SU-DHL-6 (cell line): ENCODE results near the gene RBMS3.

ENCODE experiments used
- H2AFZ ChIP-seq: fragments of 200-600 bp; sonication (generic); 2 replicates; pipeline ENCODE4 v1.6.1; 2014; ENCODE audit warnings: low read depth, mild to moderate bottlenecking, moderate library complexity, mixed read lengths, antibody characterized with exemption, low read length; ENCODE audit not compliant: severe bottlenecking
- H3F3A ChIP-seq: fragments of 200-600 bp; shearing (Covaris generic); 2 replicates; pipeline ENCODE4 v1.6.0; 2016; ENCODE audit warnings: antibody characterized with exemption, mild to moderate bottlenecking; ENCODE audit not compliant: insufficient read depth
- H3K27ac ChIP-seq: fragments of 200-600 bp; sonication (generic); 2 replicates; pipeline ENCODE4 v1.5.1; 2016; ENCODE audit warnings: low read depth, mild to moderate bottlenecking, low read length, moderate library complexity, mixed read lengths
- H3K27me3 ChIP-seq: fragments of 200-600 bp; sonication (generic), shearing (Covaris generic); 2 replicates; pipeline ENCODE4 v1.6.0; 2014; ENCODE audit warnings: mild to moderate bottlenecking, low read length
- H3K36me3 ChIP-seq: fragments of 200-600 bp; sonication (generic); 2 replicates; pipeline ENCODE4 v1.6.1; 2014; ENCODE audit warnings: mild to moderate bottlenecking, low read length, mixed read lengths
- H3K4me2 ChIP-seq: fragments of 300-600, 200-600 bp; shearing (Covaris generic), sonication (generic); 2 replicates; pipeline ENCODE4 v1.6.0; 2014; ENCODE audit warnings: low read length, low read depth, mild to moderate bottlenecking; ENCODE audit not compliant: poor library complexity, severe bottlenecking
- H3K4me3 ChIP-seq: fragments of 200-600 bp; sonication (generic); 2 replicates; pipeline ENCODE4 v1.5.1; 2014; ENCODE audit warnings: antibody characterized with exemption, low read length, mild to moderate bottlenecking, mixed read lengths; ENCODE audit not compliant: insufficient read depth, poor library complexity, severe bottlenecking
- H3K79me2 ChIP-seq: fragments of 200-600 bp; sonication (generic); 2 replicates; pipeline ENCODE4 v1.6.1; 2014; ENCODE audit warnings: mild to moderate bottlenecking, low read length, moderate library complexity; ENCODE audit not compliant: insufficient read depth
- H3K9ac ChIP-seq: fragments of 200-600 bp; sonication (generic); 2 replicates; pipeline ENCODE4 v1.7.0; 2014; ENCODE audit warnings: mild to moderate bottlenecking, low read length
- H3K9me2 ChIP-seq: fragments of 200-600 bp; sonication (generic); replicated peaks from 2 replicates; pipeline ENCODE4 v1.6.1; 2014; ENCODE audit warnings: low read length; ENCODE audit not compliant: insufficient read depth
- H3K9me3 ChIP-seq: fragments of 200-600 bp; sonication (generic); 2 replicates; pipeline ENCODE4 v1.6.1; 2014; ENCODE audit warnings: low read length, mixed read lengths; ENCODE audit not compliant: insufficient read depth
- H4K20me1 ChIP-seq: fragments of 200-600 bp; sonication (generic); 2 replicates; pipeline ENCODE4 v1.6.1; 2014; ENCODE audit warnings: low read depth, mild to moderate bottlenecking, antibody characterized with exemption, low read length, moderate library complexity, mixed read lengths
- CTCF ChIP-seq: fragments of 200-600 bp; sonication (generic); IDR thresholded peaks from one replicate; pipeline ENCODE4 v1.5.1; 2017; ENCODE audit warnings: antibody characterized with exemption, mild to moderate bottlenecking, low read length, moderate library complexity; ENCODE audit not compliant: insufficient read depth, poor library complexity, severe bottlenecking
- EZH2phosphoT487 ChIP-seq: fragments of 200-600 bp; sonication (generic), shearing (Covaris generic); conservative IDR thresholded peaks from 2 replicates; pipeline ENCODE4 v1.6.1; 2018; ENCODE audit warnings: mild to moderate bottlenecking, antibody characterized with exemption, low read length, moderate library complexity, mixed read lengths

The RBMS3 gene

GRCh38 chr3:29649815-29650547 is 369.1 kb downstream of the RBMS3 start:
- Histone ChIP-seq H3K9me2 (no peaks in the 10 kb centered on the region), H3K36me3 (no peaks in the 10 kb centered on the region), H3K9me3 (no peaks in the 10 kb centered on the region), H3K79me2 (no peaks in the 10 kb centered on the region), H3K9ac (no peak overlapping the region), H3K4me2 (no peak overlapping the region), H2AFZ (no peak overlapping the region), H4K20me1 (no peaks in the 10 kb centered on the region), H3K4me3 (no peak overlapping the region), H3F3A (no peaks in the 10 kb centered on the region), H3K27ac (no peak overlapping the region), H3K27me3 (no peaks in the 10 kb centered on the region)
- TF ChIP-seq EZH2phosphoT487 = no peak
- TF ChIP-seq CTCF = no peak

GRCh38 chr3:29653680-29654079 is 372.8 kb downstream of the RBMS3 start:
- H2AFZ ChIP-seq = no peak overlapping the region
- H3K79me2 ChIP-seq = no peaks in the 10 kb centered on the region
- H3K36me3 ChIP-seq = no peaks in the 10 kb centered on the region
- H3K4me2 ChIP-seq = no peak overlapping the region
- no peaks in the 10 kb centered on the region for H4K20me1 ChIP-seq
- no peak overlapping the region for H3K9ac ChIP-seq
- no peaks in the 10 kb centered on the region for H3K9me2 ChIP-seq
- H3K27ac ChIP-seq = no peak overlapping the region
- no peaks in the 10 kb centered on the region for H3K9me3 ChIP-seq
- no peak overlapping the region for H3K4me3 ChIP-seq
- no peaks in the 10 kb centered on the region for H3K27me3 ChIP-seq
- no peaks in the 10 kb centered on the region for H3F3A ChIP-seq
- TF ChIP-seq EZH2phosphoT487 (no peak), CTCF (no peak)

- no peak overlapping the region for H3K27ac ChIP-seq
- H3K9me3 ChIP-seq = no peaks in the 10 kb centered on the region
- no peaks in the 10 kb centered on the region for H3K9me2 ChIP-seq
- no peaks in the 10 kb centered on the region for H3K27me3 ChIP-seq
- H3F3A ChIP-seq = no peaks in the 10 kb centered on the region
- H3K4me3 ChIP-seq = no peak overlapping the region
- no peak overlapping the region for H3K9ac ChIP-seq
- H3K4me2 ChIP-seq = no peak overlapping the region
- no peak overlapping the region for H2AFZ ChIP-seq
- H4K20me1 ChIP-seq = no peaks in the 10 kb centered on the region
- no peaks in the 10 kb centered on the region for H3K36me3 ChIP-seq
- no peaks in the 10 kb centered on the region for H3K79me2 ChIP-seq
- TF ChIP-seq CTCF (no peak), EZH2phosphoT487 (no peak)
Observed at GRCh38 chr3:29655015-29655747, 374.3 kb downstream of the RBMS3 start.
